Kidney epithelial cell (primary cell): Measurements from ENCODE around the gene SLC51B. TPM values are rescaled to one million over a fixed set of nuclear protein-coding genes. Genes with fewer than 3 reads are reported as not detected.

ENCODE experiments used
- DNase-seq: peaks from one replicate; pipeline ENCODE4 v3.0.0-alpha.2; 2010; ENCODE audit warnings: low read depth
- H3K27me3 ChIP-seq: 2 replicates; pipeline ENCODE4 v1.6.0; 2011; ENCODE audit warnings: low read length; ENCODE audit not compliant: control insufficient read depth, insufficient read depth
- H3K36me3 ChIP-seq: 2 replicates; pipeline ENCODE4 v1.5.1; 2011; ENCODE audit warnings: low read length; ENCODE audit not compliant: control insufficient read depth, insufficient read depth
- H3K4me3 ChIP-seq: 2 replicates; pipeline ENCODE4 v1.5.1; 2011; ENCODE audit warnings: low read depth, mild to moderate bottlenecking, control low read depth, low read length
- CTCF ChIP-seq: IDR thresholded peaks from 2 replicates; pipeline ENCODE4 v1.5.1; 2011; ENCODE audit warnings: mild to moderate bottlenecking, moderate library complexity, low read length, control low read depth, inconsistent platforms; ENCODE audit not compliant: insufficient read depth, poor library complexity, severe bottlenecking
- total RNA-seq: library from RNA; depleted of rRNA; stranded (reverse); fragments of >200 nt; gene quantifications from 2 replicates; pipeline ENCODE4 v1.2.3, GENCODE V29; 2015

SLC51B gene
- total RNA-seq, 1 donor from 2014 or later: not detected

GRCh38 chr15:65057549-65057940 is 12.4 kb downstream of the SLC51B start:
- DNase-seq: no peak
- no peaks in the 10 kb centered on the region for H3K36me3 ChIP-seq

GRCh38 chr15:65058394-65059368 is 13.5 kb downstream of the SLC51B start:
- no peak overlapping the region for H3K4me3 ChIP-seq
- no peak for DNase-seq
- peaks cover 29% of the 10 kb centered on the region for H3K27me3 ChIP-seq
- no peaks in the 10 kb centered on the region for H3K36me3 ChIP-seq
- TF ChIP-seq CTCF: no peak

More at GRCh38 chr15:65057549-65057940, 12.4 kb downstream of the SLC51B start:
- TF ChIP-seq CTCF: no peak
- peaks cover 24% of the 10 kb centered on the region for H3K27me3 ChIP-seq
- no peak overlapping the region for H3K4me3 ChIP-seq

DNA sequence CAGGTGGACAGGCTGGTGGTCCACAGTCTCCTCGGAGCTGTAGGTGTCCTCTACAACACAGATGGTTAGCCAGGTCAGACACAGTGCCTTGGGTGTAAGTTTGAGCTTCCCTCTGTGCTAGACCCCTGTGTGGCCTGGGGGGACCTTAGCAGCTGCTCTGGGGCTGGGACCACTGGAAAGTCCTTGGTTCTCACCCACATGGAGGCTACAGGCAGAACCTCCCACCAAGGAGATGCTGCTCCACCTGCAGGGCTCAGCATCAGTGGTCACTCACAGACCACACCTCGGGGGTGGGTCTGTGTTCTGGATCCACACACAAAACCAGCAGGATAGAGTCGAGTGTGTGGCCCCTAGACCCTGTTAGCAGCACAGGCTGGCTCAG is 14.2 kb downstream of the SLC51B start:
- H3K36me3 ChIP-seq: no peaks in the 10 kb centered on the region
- H3K27me3 ChIP-seq: peaks cover 32% of the 10 kb centered on the region
- no peak for DNase-seq
- no peak for TF ChIP-seq CTCF
- H3K4me3 ChIP-seq: no peak overlapping the region

GRCh38 chr15:65059931-65060596 is 14.9 kb downstream of the SLC51B start:
- no peak for DNase-seq
- H3K27me3 ChIP-seq: peaks cover 32% of the 10 kb centered on the region
- TF ChIP-seq CTCF: no peak
- H3K4me3 ChIP-seq: no peak overlapping the region
- H3K36me3 ChIP-seq: no peaks in the 10 kb centered on the region

GRCh38 chr15:65060641-65061397 is 15.6 kb downstream of the SLC51B start:
- Histone ChIP-seq H3K27me3 (peaks cover 40% of the 10 kb centered on the region), H3K4me3 (no peak overlapping the region), H3K36me3 (no peaks in the 10 kb centered on the region)
- no peak for TF ChIP-seq CTCF
- DNase-seq: no peak
